K562 (cell line): ENCODE data around the gene ELAVL3. TPM values are rescaled to one million over a fixed set of nuclear protein-coding genes. Genes with fewer than 3 reads are reported as not detected.

Experiments
- BCOR ChIP-seq: fragments of 450-650 bp; IDR thresholded peaks from 2 replicates; pipeline ENCODE4 v1.6.1; 2016
- CAMTA2 ChIP-seq: fragments of 250-450 bp; sonication (Bioruptor Pico); conservative IDR thresholded peaks from 2 replicates; pipeline ENCODE4 v1.5.1; 2022
- CEBPG ChIP-seq, 3 experiments: fragments of 200-800 bp in 1 of 3; sonication (Bioruptor generic) in 1 of 3; sonication (generic) in 1 of 3; formaldehyde crosslinking in 1 of 3; IDR thresholded peaks in 2 of 3; conservative IDR thresholded peaks in 1 of 3; 2 replicates each; pipeline versions ENCODE4 v1.6.1 to v1.8.0; 2016 to 2022; ENCODE audit warnings: missing compliant biosample characterization in 2 of 3, missing genetic modification characterization in 2 of 3, mild to moderate bottlenecking in 1 of 3, missing genetic modification reagents in 1 of 3
- CREM ChIP-seq: IDR thresholded peaks from 2 replicates; pipeline ENCODE4 v1.6.1; 2014; ENCODE audit warnings: antibody characterized with exemption, low read depth
- CXXC5 ChIP-seq: fragments of 250-450 bp; sonication (Bioruptor Pico); IDR thresholded peaks from 2 replicates; pipeline ENCODE4 v1.8.0; 2022; ENCODE audit warnings: inconsistent platforms, mild to moderate bottlenecking, moderate library complexity
- DPF2 ChIP-seq: fragments of 450-650 bp; IDR thresholded peaks from 2 replicates; pipeline ENCODE4 v1.6.1; 2016
- GTF2A2 ChIP-seq: IDR thresholded peaks from 2 replicates; pipeline ENCODE4 v1.6.1; 2016; ENCODE audit warnings: mild to moderate bottlenecking, missing genetic modification characterization, missing compliant biosample characterization
- L3MBTL2 ChIP-seq: fragments of 450-650 bp; IDR thresholded peaks from 2 replicates; pipeline ENCODE4 v1.6.1; 2016; ENCODE audit warnings: mild to moderate bottlenecking, moderate library complexity
- NCOR1 ChIP-seq: fragments of 450-650 bp; IDR thresholded peaks from 2 replicates; pipeline ENCODE4 v1.6.1; 2016; ENCODE audit warnings: mild to moderate bottlenecking, moderate library complexity
- NFIX ChIP-seq: fragments of 250-450 bp; sonication (Bioruptor Pico); IDR thresholded peaks from 2 replicates; pipeline ENCODE4 v1.4.0; 2020; ENCODE audit warnings: low read depth, mild to moderate bottlenecking, moderate library complexity
- NFXL1 ChIP-seq: fragments of 450-650 bp; formaldehyde crosslinking; IDR thresholded peaks from 2 replicates; pipeline ENCODE4 v1.4.0; 2021; ENCODE audit warnings: mild to moderate bottlenecking
- SIN3A ChIP-seq, 2 experiments: fragments of 150-350 bp in 1 of 2; IDR thresholded peaks; 2 replicates each; pipeline ENCODE4 v1.6.1; 2011 to 2016; ENCODE audit warnings: borderline replicate concordance in 2 of 2, low read depth in 2 of 2, low read length in 2 of 2, mild to moderate bottlenecking in 2 of 2, moderate library complexity in 2 of 2; ENCODE audit not compliant: control insufficient read depth in 1 of 2
- SMARCA5 ChIP-seq: fragments of 450-650 bp; IDR thresholded peaks from 2 replicates; pipeline ENCODE4 v1.6.1; 2016
- SRSF7 ChIP-seq: fragments of 200-400 bp; formaldehyde crosslinking; optimal IDR thresholded peaks from 2 replicates; pipeline ENCODE3; 2017; ENCODE audit warnings: mild to moderate bottlenecking, low read depth, low read length
- TCF7 ChIP-seq: sonication (generic); IDR thresholded peaks from 2 replicates; pipeline ENCODE4 v1.6.1; 2016; ENCODE audit warnings: antibody characterized with exemption, borderline replicate concordance
- ZNF124 ChIP-seq: sonication (generic); formaldehyde crosslinking; IDR thresholded peaks from 2 replicates; pipeline ENCODE4 v1.8.1; 2022; ENCODE audit warnings: missing genetic modification reagents
- ZNF184 ChIP-seq: sonication (generic); formaldehyde crosslinking; IDR thresholded peaks from 2 replicates; pipeline ENCODE4 v1.5.0; 2020; ENCODE audit warnings: missing genetic modification reagents
- ZNF232 ChIP-seq: sonication (generic); formaldehyde crosslinking; IDR thresholded peaks from 2 replicates; pipeline ENCODE4 v1.8.0; 2022; ENCODE audit warnings: mild to moderate bottlenecking, missing genetic modification reagents
- ZNF347 ChIP-seq: fragments of 450-650 bp; formaldehyde crosslinking; IDR thresholded peaks from 2 replicates; pipeline ENCODE4 v1.4.0; 2020; ENCODE audit warnings: low read depth, mild to moderate bottlenecking, moderate library complexity
- ZNF431 ChIP-seq: sonication (generic); formaldehyde crosslinking; IDR thresholded peaks from 2 replicates; pipeline ENCODE4 v1.8.0; 2022; ENCODE audit warnings: mild to moderate bottlenecking, missing genetic modification reagents
- ZNF780A ChIP-seq: fragments of 250-450 bp; sonication (Bioruptor Pico); IDR thresholded peaks from 2 replicates; pipeline ENCODE4 v1.5.0; 2021; ENCODE audit warnings: mild to moderate bottlenecking
- polyA plus RNA-seq, 8 experiments: library from polyadenylated mRNA; depleted of rRNA in 4 of 8; stranded (reverse) in 5 of 8; unstranded in 3 of 8; fragments of >200 nt; fragmentation: Nextera tagmentation in 2 of 8; fragmentation: Illumina TruSeq in 1 of 8; extraction: Ambion mirVana in 2 of 8; extraction: Trizol in 1 of 8; gene quantifications; 2 replicates each; pipeline versions ENCODE4 v1.2.1 to v1.2.3, GENCODE V29; 2011 to 2014; ENCODE audit warnings: inconsistent platforms in 1 of 8, missing spikeins in 1 of 8
- total RNA-seq, 7 experiments: library from RNA; depleted of rRNA in 6 of 7; stranded (reverse); fragments of >200 nt in 6 of 7; fragmentation: Illumina TruSeq in 2 of 7; extraction: Trizol in 2 of 7; gene quantifications; 2 replicates each; pipeline versions ENCODE4 v1.2.1 to v1.2.3, GENCODE V29; 2011 to 2021; ENCODE audit warnings: low replicate concordance in 1 of 7
- TF ChIP-seq, protein P1 (sequence below): fragments of 450-650 bp; formaldehyde crosslinking; IDR thresholded peaks from 2 replicates; pipeline ENCODE4 v1.4.0; 2022; ENCODE audit warnings: mild to moderate bottlenecking, moderate library complexity
- TF ChIP-seq, protein P2 (sequence below): fragments of 450-650 bp; IDR thresholded peaks from 2 replicates; pipeline ENCODE4 v1.6.1; 2018; ENCODE audit not compliant: partially characterized antibody
- TF ChIP-seq, protein P3 (sequence below): sonication (generic); formaldehyde crosslinking; IDR thresholded peaks from 2 replicates; pipeline ENCODE4 v1.8.1; 2023; ENCODE audit warnings: mild to moderate bottlenecking, missing genetic modification reagents

ELAVL3 gene
- total and polyA plus RNA-seq, 9 of the 15 experiments (the other 6 are each of a cell fraction or from before 2014, with no cell fraction given), result not detected

DNA sequence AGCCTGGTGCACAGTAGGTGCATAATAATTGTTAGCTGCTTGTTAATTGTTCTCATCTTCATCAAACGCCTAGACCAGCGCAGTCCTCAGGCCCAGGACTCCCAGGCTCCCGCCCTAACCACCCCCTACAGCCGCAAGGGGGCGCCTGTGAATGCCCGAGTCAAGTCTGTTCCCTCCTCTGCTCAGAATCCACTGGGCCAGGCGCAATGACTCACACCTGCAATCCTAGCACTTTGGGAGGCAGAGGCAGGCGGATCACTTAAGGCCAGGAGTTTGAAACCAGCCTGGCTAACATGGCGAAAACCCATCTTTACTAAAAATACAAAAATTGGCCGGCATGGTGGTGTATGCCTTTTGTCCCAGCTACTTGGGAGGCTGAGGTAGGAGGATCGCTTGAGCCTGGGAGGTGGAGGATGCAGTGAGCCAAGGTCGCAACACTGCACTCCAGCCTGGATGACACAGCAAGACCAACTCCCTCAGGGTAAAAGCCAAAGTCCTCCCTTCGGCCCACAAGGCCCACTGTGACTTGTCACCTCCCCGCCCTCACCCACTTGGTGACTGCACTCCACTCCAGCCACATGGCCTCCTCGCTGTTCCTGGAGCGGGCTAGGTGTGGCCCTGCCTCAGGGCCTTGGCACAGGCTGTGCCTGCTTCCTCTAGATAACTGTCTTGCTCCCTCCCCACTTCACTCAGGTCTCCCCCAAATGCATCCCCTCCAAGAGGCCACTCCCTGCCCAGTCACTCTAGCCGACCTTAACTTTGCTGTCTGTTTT, 15.7 kb upstream of the ELAVL3 start (continued):
- TF ChIP-seq BCOR (peak; percentile 66), CAMTA2 (CRISPR knock-in tag) (no peak), ZNF184 (CRISPR knock-in tag) (no peak), CXXC5 (CRISPR knock-in tag) (0 out of 2 replicates have a peak, but pooled peaks have one; percentile 18), SIN3A (IDR thresholded peaks at IDR 0.05; ENCODE audit: borderline replicate concordance in 2 of 2, control insufficient read depth in 1 of 2, low read depth in 2 of 2, low read length in 2 of 2) (no peak), ZNF431 (CRISPR knock-in tag) (no peak), ZNF232 (CRISPR knock-in tag) (no peak), SMARCA5 (peak; percentile 80; the same call in 1 of the 2 replicates), SRSF7 (no peak), CEBPG (CRISPR knock-in tag; IDR thresholded peaks at IDR 0.05) (no peak), CEBPG (tag; conservative IDR thresholded peaks at IDR 0.05 in 1 of 2, IDR thresholded peaks at IDR 0.05 in 1 of 2) (no peak), L3MBTL2 (peak; percentile 60; the same call in 1 of the 2 replicates), DPF2 (peak; percentile 88), NCOR1 (no peak), TCF7 (no peak), NFXL1 (no peak), ZNF347 (CRISPR knock-in tag) (no peak), NFIX (CRISPR knock-in tag) (no peak), ZNF780A (no peak), ZNF124 (no peak), CREM (0 out of 2 replicates have a peak, but pooled peaks have one; percentile 38), GTF2A2 (tag) (no peak)
- TF ChIP-seq, protein P1, sequence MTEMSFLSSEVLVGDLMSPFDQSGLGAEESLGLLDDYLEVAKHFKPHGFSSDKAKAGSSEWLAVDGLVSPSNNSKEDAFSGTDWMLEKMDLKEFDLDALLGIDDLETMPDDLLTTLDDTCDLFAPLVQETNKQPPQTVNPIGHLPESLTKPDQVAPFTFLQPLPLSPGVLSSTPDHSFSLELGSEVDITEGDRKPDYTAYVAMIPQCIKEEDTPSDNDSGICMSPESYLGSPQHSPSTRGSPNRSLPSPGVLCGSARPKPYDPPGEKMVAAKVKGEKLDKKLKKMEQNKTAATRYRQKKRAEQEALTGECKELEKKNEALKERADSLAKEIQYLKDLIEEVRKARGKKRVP (CRISPR knock-in tag), result no peak
- TF ChIP-seq, protein P2, sequence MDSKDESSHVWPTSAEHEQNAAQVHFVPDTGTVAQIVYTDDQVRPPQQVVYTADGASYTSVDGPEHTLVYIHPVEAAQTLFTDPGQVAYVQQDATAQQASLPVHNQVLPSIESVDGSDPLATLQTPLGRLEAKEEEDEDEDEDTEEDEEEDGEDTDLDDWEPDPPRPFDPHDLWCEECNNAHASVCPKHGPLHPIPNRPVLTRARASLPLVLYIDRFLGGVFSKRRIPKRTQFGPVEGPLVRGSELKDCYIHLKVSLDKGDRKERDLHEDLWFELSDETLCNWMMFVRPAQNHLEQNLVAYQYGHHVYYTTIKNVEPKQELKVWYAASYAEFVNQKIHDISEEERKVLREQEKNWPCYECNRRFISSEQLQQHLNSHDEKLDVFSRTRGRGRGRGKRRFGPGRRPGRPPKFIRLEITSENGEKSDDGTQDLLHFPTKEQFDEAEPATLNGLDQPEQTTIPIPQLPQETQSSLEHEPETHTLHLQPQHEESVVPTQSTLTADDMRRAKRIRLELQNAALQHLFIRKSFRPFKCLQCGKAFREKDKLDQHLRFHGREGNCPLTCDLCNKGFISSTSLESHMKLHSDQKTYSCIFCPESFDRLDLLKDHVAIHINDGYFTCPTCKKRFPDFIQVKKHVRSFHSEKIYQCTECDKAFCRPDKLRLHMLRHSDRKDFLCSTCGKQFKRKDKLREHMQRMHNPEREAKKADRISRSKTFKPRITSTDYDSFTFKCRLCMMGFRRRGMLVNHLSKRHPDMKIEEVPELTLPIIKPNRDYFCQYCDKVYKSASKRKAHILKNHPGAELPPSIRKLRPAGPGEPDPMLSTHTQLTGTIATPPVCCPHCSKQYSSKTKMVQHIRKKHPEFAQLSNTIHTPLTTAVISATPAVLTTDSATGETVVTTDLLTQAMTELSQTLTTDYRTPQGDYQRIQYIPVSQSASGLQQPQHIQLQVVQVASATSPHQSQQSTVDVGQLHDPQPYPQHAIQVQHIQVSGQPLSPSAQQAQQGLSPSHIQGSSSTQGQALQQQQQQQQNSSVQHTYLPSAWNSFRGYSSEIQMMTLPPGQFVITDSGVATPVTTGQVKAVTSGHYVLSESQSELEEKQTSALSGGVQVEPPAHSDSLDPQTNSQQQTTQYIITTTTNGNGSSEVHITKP, result no peak
- TF ChIP-seq, protein P3, sequence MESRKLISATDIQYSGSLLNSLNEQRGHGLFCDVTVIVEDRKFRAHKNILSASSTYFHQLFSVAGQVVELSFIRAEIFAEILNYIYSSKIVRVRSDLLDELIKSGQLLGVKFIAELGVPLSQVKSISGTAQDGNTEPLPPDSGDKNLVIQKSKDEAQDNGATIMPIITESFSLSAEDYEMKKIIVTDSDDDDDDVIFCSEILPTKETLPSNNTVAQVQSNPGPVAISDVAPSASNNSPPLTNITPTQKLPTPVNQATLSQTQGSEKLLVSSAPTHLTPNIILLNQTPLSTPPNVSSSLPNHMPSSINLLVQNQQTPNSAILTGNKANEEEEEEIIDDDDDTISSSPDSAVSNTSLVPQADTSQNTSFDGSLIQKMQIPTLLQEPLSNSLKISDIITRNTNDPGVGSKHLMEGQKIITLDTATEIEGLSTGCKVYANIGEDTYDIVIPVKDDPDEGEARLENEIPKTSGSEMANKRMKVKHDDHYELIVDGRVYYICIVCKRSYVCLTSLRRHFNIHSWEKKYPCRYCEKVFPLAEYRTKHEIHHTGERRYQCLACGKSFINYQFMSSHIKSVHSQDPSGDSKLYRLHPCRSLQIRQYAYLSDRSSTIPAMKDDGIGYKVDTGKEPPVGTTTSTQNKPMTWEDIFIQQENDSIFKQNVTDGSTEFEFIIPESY (CRISPR knock-in tag), result peak; percentile 76
